IgD-negative memory B cell (primary cell): ENCODE measurements around the gene SH2D2A. TPM values are rescaled to one million over a fixed set of nuclear protein-coding genes. Genes with fewer than 3 reads are reported as not detected.
"Not testable (repeated sequence)": the region's sequence is repeated elsewhere in the genome, so short reads cannot be mapped to it uniquely, and the experiment has no call there.

ENCODE experiments used
- H3K27ac Mint-ChIP-seq, 3 donors: one replicate each; pipeline ENCODE4 v1.8.0; 2020 to 2022; ENCODE audit warnings: mild to moderate bottlenecking in 3 of 3, mixed read lengths in 3 of 3, moderate library complexity in 1 of 3
- H3K27me3 Mint-ChIP-seq: one replicate; pipeline ENCODE4 v1.8.0; 2021; ENCODE audit warnings: mixed read lengths
- H3K36me3 Mint-ChIP-seq: one replicate; pipeline ENCODE4 v1.8.0; 2020; ENCODE audit warnings: mild to moderate bottlenecking, mixed read lengths
- H3K4me1 Mint-ChIP-seq, 3 donors: one replicate each; pipeline ENCODE4 v1.8.0; 2020 to 2022; ENCODE audit warnings: mixed read lengths in 3 of 3, mild to moderate bottlenecking in 1 of 3
- H3K4me3 Mint-ChIP-seq, 4 donors: one replicate each; pipeline ENCODE4 v1.8.0; 2020 to 2022; ENCODE audit warnings: mild to moderate bottlenecking in 4 of 4, mixed read lengths in 4 of 4, moderate library complexity in 3 of 4
- H3K9me3 Mint-ChIP-seq, 3 donors: one replicate each; pipeline ENCODE4 v1.8.0; 2020 to 2021; ENCODE audit warnings: mixed read lengths in 3 of 3, mild to moderate bottlenecking in 1 of 3
- polyA plus RNA-seq: library from polyadenylated mRNA; unstranded; fragments of 300-500 nt; fragmentation: Illumina TruSeq; gene quantifications from one replicate; pipeline ENCODE4 v1.2.3, GENCODE V29; 2021

Gene SH2D2A
- polyA plus RNA-seq, 1 donor from 2014 or later, result 2.1 TPM

DNA sequence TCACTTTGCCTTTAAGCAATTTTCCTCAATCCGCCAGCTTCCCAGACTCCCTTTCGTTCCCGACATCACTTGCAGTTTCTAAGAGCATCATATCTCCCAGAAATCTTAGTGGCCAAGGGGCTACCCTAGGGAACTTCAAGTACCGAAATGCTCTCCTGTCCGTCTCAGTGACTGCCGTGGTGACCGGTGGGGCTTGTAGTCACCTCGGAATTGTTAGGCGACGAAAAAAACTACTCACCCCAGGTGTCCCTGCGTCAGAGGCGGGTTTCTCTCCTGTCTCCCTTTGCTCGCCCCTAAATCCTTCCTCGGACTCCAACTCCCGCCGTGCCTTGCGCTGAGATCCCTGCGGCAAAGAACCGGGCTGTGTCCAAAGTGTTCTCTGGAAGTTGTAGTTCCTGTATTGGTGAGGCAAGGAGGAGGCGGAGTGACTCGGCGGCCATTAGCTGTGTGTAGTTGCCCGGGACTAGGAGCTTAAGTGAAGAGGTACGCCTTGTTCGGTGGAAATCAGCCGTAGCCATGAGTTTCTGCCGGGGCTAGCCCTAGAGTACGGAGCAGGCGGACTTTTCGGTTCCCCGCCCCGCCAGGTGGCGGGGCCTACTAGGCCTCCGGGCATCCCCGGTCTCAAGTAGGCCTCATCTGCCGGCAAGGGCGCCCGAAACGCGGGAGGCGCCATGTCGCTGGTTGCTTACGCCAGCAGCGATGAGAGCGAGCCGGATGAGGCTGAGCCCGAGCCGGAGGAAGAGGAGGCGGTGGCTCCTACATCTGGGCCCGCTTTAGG lies 49.4 kb downstream of the SH2D2A start, which contains the start of gene PRCC:
TSS of gene PRCC (plus strand) at position 435 of the 778 bp plus-strand sequence. CDS start at position 672, 237 bp downstream.
- no peak within 1 kb of the TSS for H3K4me3 Mint-ChIP-seq
- H3K27ac Mint-ChIP-seq, result peak within 1 kb of the TSS; percentile 79

DNA sequence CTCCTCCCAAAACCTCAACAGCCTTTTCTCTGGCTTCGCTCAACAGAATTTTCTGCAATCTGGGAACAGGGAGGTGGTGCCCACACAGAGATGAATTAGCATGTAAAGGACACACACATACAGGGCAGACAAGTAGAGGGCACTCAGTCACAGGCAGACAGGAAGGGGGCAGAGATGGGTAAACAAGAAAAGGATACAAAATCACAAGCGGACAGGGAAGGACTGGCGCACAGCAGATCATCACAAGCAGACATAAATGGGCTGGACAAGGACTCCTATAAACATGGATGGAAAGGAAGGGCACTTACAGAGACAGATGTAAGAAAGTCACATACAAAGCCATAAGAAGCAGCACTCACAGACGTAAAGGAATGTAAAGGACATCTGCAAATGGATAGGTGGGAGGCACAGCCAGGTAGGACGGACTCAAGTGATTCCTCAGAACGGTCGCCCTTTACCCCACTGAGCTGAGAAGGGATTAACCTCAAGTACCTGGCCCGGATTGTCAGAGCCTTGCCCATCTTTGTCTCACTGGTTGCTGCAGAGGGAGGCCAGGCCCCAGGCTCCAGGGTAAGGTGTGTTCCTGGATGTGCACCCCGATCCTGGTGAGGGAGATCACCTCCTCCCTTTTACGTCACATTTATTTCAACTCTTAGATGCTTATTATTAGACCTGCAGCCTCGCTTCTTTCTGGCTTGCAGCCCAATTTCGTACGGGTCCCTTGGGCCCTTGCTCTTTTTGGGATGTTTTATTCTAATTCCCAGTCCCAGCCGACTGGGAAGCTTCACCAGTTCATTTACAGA lies 50.1 kb downstream of the SH2D2A start:
- Mint-ChIP-seq H3K4me3 (no peak overlapping the region), H3K27me3 (no peaks in the 10 kb centered on the region), H3K27ac (peak overlapping the region in 1 of 3 donors; percentile 79), H3K36me3 (peaks cover 4% of the 10 kb centered on the region), H3K4me1 (peaks cover 18 to 27% (median 22%) of the 10 kb centered on the region in 3 donors), H3K9me3 (no peaks in the 10 kb centered on the region)

More for the DNA sequence above, 49.4 kb downstream of the SH2D2A start, which contains the start of gene PRCC:
- H3K4me1 Mint-ChIP-seq, result peaks cover 19 to 30% (median 22%) of the 10 kb centered on the region in 3 donors
- H3K9me3 Mint-ChIP-seq, result no peaks in the 10 kb centered on the region
- H3K36me3 Mint-ChIP-seq, result peaks cover 4% of the 10 kb centered on the region
- no peaks in the 10 kb centered on the region for H3K27me3 Mint-ChIP-seq

DNA sequence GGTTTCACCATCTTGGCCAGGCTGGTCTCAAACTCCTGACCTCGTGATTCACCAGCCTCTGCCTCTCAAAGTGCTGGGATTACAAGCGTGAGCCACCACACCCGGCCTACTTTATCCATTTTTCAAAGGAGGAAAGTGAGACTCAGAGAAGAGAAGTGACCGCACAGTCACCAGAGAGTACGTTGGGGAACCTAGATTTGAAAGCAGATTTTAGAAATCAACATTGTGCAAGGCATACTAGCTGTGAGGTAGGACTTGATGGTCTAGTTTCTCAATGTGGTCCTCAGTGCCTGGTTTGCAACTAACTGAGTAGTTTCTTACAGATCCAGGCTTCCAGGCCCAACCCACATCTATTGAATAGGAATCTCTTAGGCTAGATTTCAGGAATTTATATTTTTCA lies 51.0 kb downstream of the SH2D2A start:
- Mint-ChIP-seq H3K4me1 (peaks cover 11 to 19% (median 14%) of the 10 kb centered on the region in 3 donors), H3K4me3 (no peak overlapping the region)

DNA sequence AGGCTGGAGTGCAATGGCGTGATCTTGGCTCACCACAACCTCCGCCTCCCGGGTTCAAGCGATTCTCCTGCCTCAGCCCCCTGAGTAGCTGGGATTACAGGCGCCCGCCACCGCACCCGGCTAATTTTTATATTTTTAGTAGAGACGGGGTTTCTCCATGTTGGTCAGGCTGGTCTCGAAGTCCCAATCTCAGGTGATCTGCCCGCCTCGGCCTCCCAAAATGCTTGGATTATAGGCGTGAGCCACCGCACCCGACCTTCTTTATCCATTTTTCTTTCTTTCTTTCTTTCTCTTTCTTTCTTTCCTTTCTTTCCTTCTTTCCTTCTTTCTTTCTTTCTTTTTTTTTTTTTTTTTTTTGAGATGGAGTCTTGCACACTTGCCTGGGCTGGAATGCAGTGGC lies 51.5 kb downstream of the SH2D2A start:
- not testable (repeated sequence) for H3K36me3 Mint-ChIP-seq, H3K27me3 Mint-ChIP-seq, H3K9me3 Mint-ChIP-seq, H3K4me3 Mint-ChIP-seq, H3K27ac Mint-ChIP-seq
- peaks cover 9 to 18% (median 14%) of the 10 kb centered on the region in 3 donors for H3K4me1 Mint-ChIP-seq

More for the DNA sequence above, 51.0 kb downstream of the SH2D2A start:
- Mint-ChIP-seq H3K36me3 (peaks cover 2% of the 10 kb centered on the region), H3K9me3 (no peaks in the 10 kb centered on the region), H3K27ac (peak overlapping the region in 2 of 3 donors; percentile 49 to 79), H3K27me3 (no peaks in the 10 kb centered on the region)

DNA sequence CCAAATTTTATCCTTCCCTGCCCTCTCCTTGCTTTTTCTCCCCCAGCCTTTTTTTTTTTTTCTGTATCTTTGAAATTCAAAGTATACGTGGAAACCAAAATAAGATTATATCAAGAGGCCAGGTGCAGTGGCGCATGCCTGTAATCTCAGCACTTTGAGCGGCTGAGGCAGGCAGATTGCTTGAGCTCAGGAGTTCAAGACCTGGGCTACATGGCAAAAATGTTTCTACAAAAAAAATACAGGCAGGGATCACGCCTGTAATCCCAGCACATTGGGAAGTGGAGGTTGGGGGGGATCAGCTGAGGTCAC lies 55.9 kb downstream of the SH2D2A start:
- H3K27ac Mint-ChIP-seq, result no peak overlapping the region
- no peak overlapping the region for H3K4me3 Mint-ChIP-seq
- no peaks in the 10 kb centered on the region for H3K9me3 Mint-ChIP-seq
- no peaks in the 10 kb centered on the region for H3K36me3 Mint-ChIP-seq
- H3K4me1 Mint-ChIP-seq, result peaks cover 0 to 4% (median 2%) of the 10 kb centered on the region in 3 donors
- no peaks in the 10 kb centered on the region for H3K27me3 Mint-ChIP-seq

DNA sequence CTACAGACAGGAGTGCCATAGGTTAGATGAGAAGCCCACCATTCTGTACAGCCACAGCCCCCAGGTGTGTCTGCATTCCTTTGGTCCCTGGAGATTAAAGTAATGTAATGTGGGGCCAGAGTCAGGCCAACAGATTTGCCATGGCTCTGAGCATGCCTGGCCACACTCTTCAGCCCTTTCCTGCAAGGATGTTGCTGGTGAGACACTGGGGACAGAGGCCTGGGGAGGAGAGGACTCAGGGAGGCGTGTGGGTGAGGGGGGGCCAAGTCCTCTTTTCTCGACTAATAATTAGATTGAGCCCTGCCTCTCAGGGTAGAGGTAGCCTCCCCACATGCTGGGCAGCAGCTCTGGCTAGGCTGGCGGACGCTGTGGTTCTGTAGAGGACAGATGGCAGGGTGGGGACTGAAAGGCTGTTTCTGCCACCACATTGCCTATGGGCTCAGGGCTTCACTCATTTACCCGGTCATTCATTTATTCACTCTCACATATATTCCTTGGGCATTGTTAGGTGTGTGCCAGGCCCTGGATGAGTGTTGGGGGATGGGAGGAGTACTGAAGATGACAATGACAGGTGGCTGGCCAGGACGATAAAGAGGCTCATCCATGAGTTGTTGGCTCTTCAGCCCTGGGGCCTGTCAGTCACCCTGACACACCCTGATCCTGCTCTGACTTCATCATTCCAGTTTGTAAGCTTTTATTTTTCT lies 56.4 kb downstream of the SH2D2A start:
- Mint-ChIP-seq H3K27me3 (no peaks in the 10 kb centered on the region), H3K4me1 (peaks cover 4 to 9% (median 7%) of the 10 kb centered on the region in 3 donors), H3K9me3 (no peaks in the 10 kb centered on the region), H3K36me3 (no peaks in the 10 kb centered on the region), H3K4me3 (no peak overlapping the region), H3K27ac (no peak overlapping the region)

DNA sequence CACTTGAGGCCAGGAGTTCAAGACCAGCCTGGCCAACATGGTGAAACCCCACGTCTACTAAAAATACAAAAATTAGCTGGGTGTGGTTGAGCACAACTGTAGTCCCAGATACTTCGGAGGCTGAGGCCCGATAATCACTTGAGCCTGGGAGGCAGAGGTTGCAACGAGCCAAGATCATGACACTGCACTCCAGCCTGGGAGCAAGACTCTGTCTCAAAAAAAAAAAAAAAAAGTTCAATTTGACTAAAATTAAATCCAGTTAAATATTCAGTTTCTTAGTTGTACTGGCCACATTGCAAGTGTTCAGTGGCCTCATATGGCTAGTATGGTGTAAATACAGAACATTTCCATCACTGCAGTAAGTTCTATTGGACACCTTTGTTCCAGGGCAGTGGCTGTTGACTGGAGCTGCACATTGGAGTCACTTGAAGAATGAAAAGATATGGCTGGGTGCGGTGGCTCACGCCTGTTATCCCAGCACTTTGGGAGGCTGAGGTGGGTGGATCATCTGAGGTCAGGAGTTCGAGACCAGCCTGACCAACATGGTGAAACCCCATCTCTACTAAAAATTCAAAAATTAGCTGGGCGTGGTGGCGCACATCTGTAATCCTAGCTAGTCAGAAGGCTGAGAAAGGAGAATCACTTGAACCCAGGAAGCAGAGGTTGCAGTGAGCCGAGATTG lies 58.9 kb downstream of the SH2D2A start:
- H3K4me3 Mint-ChIP-seq, H3K27ac Mint-ChIP-seq, H3K27me3 Mint-ChIP-seq, H3K9me3 Mint-ChIP-seq, H3K36me3 Mint-ChIP-seq: not testable (repeated sequence)
- peaks cover 13 to 17% (median 14%) of the 10 kb centered on the region in 3 donors for H3K4me1 Mint-ChIP-seq

DNA sequence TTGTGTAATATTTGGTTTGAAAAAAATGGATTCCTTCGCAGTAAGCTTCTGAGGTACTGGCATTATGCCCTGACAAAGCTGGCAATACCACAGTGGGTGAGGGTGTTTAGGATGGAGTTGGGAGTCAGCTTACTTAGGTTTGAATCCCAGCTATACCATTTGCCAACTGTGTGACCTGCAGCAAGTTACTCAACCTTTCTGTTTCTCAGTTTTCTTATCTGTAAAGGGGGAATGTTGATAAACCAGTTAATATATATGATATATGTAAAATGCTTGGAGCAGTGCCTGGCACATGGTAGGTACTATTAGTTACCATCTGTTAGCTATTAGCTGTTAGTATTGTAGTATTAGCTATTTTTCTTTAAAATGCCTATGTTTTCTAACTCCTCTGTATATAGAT lies 60.3 kb downstream of the SH2D2A start:
- no peaks in the 10 kb centered on the region for H3K27me3 Mint-ChIP-seq
- H3K27ac Mint-ChIP-seq, result no peak overlapping the region
- peaks cover 17 to 18% (median 18%) of the 10 kb centered on the region in 3 donors for H3K4me1 Mint-ChIP-seq
- no peaks in the 10 kb centered on the region for H3K9me3 Mint-ChIP-seq
- no peaks in the 10 kb centered on the region for H3K36me3 Mint-ChIP-seq
- H3K4me3 Mint-ChIP-seq, result no peak overlapping the region

Other genes with a start within 250 kb of the SH2D2A start
- not detected for gene IQGAP3, start 244.3 kb downstream of the SH2D2A start, polyA plus RNA-seq
- gene TTC24, start 237.1 kb downstream of the SH2D2A start, polyA plus RNA-seq, result 0.38 TPM
- gene NAXE, start 225.1 kb downstream of the SH2D2A start, polyA plus RNA-seq, result 121 TPM
- gene GPATCH4, start 215.4 kb downstream of the SH2D2A start, polyA plus RNA-seq, result 45.5 TPM
- not detected for gene HAPLN2, start 197.4 kb downstream of the SH2D2A start, polyA plus RNA-seq
- gene BCAN, start 174.7 kb downstream of the SH2D2A start, polyA plus RNA-seq, result not detected
- gene NES, start 139.4 kb downstream of the SH2D2A start, polyA plus RNA-seq, result not detected
- gene CRABP2, start 111.3 kb downstream of the SH2D2A start, polyA plus RNA-seq, result 0.31 TPM
- 11.5 TPM for gene METTL25B, start 88.4 kb downstream of the SH2D2A start, polyA plus RNA-seq
- gene ISG20L2, start 88.1 kb downstream of the SH2D2A start, polyA plus RNA-seq, result 39.7 TPM
- gene MRPL24, start 75.8 kb downstream of the SH2D2A start, polyA plus RNA-seq, result 93.7 TPM
- gene HDGF, start 65.2 kb downstream of the SH2D2A start, polyA plus RNA-seq, result 17.8 TPM
- gene PRCC, start 49.3 kb downstream of the SH2D2A start, polyA plus RNA-seq, result 57.3 TPM
- not detected for gene INSRR, start 42.3 kb upstream of the SH2D2A start, polyA plus RNA-seq
- not detected for gene NTRK1, start 44.0 kb upstream of the SH2D2A start, polyA plus RNA-seq
- gene PEAR1, start 76.9 kb upstream of the SH2D2A start, polyA plus RNA-seq, result not detected
- not detected for gene LRRC71, start 103.8 kb upstream of the SH2D2A start, polyA plus RNA-seq
- gene ARHGEF11, start 228.9 kb upstream of the SH2D2A start, polyA plus RNA-seq, result 2.8 TPM